Measurements from ENCODE around the gene SUSD3. TPM values are rescaled to one million over a fixed set of nuclear protein-coding genes. Genes with fewer than 3 reads are reported as not detected.

SUSD3 gene
- total and polyA plus RNA-seq, 2 of the 4 experiments (the other 2 are of a cell fraction), result 0.54 to 1.5 TPM

GRCh38 chr9:93028448-93029006, 30.0 kb upstream of the SUSD3 start:
- dilution Hi-C loops (cut with HindIII; ENCODE audit: low sequenced_read_pairs, unreplicated experiment), result no loop called here

More at GRCh38 chr9:93028448-93029006, 30.0 kb upstream of the SUSD3 start:
- Histone ChIP-seq H3K18ac (ENCODE audit: low read depth, low read length) (no peak overlapping the region), H2AK5ac (ENCODE audit: low read depth, low read length) (no peak overlapping the region), H3K4ac (ENCODE audit: low read depth, low read length) (no peak overlapping the region), H3K4me3 (ENCODE audit: insufficient read depth, low read depth, low read length) (no peak overlapping the region), H2BK5ac (ENCODE audit: low read depth, low read length, poor library complexity, severe bottlenecking) (no peak overlapping the region), H3K14ac (replicated peaks; ENCODE audit: low read depth, low read length) (no peak overlapping the region), H4K8ac (ENCODE audit: low read depth in 2 of 2, low read length in 2 of 2) (no peak overlapping the region), H2AK9ac (replicated peaks; ENCODE audit: low read depth, low read length, poor library complexity) (no peak overlapping the region), H3K79me1 (ENCODE audit: low read depth in 1 of 2, low read length in 2 of 2) (no peaks in the 10 kb centered on the region), H2BK15ac (ENCODE audit: low read depth, low read length) (no peak overlapping the region), H3K9ac (ENCODE audit: low read depth, low read length) (no peak overlapping the region), H3K56ac (ENCODE audit: extremely low read depth, insufficient read depth, low read length) (no peak overlapping the region), H3K27ac (ENCODE audit: insufficient read depth, low read length) (no peak overlapping the region), H4K91ac (ENCODE audit: insufficient read depth, low read depth, low read length) (no peak overlapping the region), H3K9me3 (ENCODE audit: control insufficient read depth, insufficient read depth, low read length) (no peaks in the 10 kb centered on the region), H2AFZ (replicated peaks; ENCODE audit: low read length, poor library complexity) (no peak overlapping the region), H2BK20ac (ENCODE audit: low read depth, low read length) (no peak overlapping the region), H4K5ac (ENCODE audit: low read depth, low read length) (no peak overlapping the region), H4K20me1 (ENCODE audit: insufficient read depth, low read length) (no peaks in the 10 kb centered on the region), H3K27me3 (ENCODE audit: control insufficient read depth, insufficient read depth, low read length) (peaks cover 17% of the 10 kb centered on the region), H3K9me1 (ENCODE audit: insufficient read depth, low read length) (no peaks in the 10 kb centered on the region), H3K36me3 (ENCODE audit: control insufficient read depth, insufficient read depth, low read length) (no peaks in the 10 kb centered on the region), H3K23ac (ENCODE audit: low read depth, low read length) (no peak overlapping the region), H3K4me1 (ENCODE audit: control insufficient read depth, insufficient read depth, low read length) (no peaks in the 10 kb centered on the region), H3K4me2 (ENCODE audit: low read depth, low read length) (no peak overlapping the region), H2BK120ac (ENCODE audit: low read depth, low read length) (no peak overlapping the region)
- in situ Hi-C loops (cut with MboI; ENCODE audit: low sequenced_read_pairs) (no loop called here), intact Hi-C loops (cut with micrococcal nuclease) (no loop called here)
- no peak for TF ChIP-seq MAZ (IDR thresholded peaks at IDR 0.05; ENCODE audit: borderline replicate concordance, low read depth, low read length)
- TF ChIP-seq CTCF (conservative IDR thresholded peaks at IDR 0.05; ENCODE audit: low read depth, low read length), result no peak
- TF ChIP-seq NFE2L2 (IDR thresholded peaks at IDR 0.05; ENCODE audit: low read depth, low read length), result no peak
- TF ChIP-seq POLR2A (IDR thresholded peaks at IDR 0.05; ENCODE audit: low read depth, low read length), result no peak
- no peak for TF ChIP-seq RAD21 (IDR thresholded peaks at IDR 0.05; ENCODE audit: low read length)
- TF ChIP-seq MXI1 (IDR thresholded peaks at IDR 0.05; ENCODE audit: borderline replicate concordance, low read depth, low read length), result no peak
- TF ChIP-seq USF2 (IDR thresholded peaks at IDR 0.05; ENCODE audit: low read depth, low read length), result no peak
- no peak for TF ChIP-seq RCOR1 (IDR thresholded peaks at IDR 0.05; ENCODE audit: insufficient replicate concordance, low read length)
- TF ChIP-seq, protein P1, sequence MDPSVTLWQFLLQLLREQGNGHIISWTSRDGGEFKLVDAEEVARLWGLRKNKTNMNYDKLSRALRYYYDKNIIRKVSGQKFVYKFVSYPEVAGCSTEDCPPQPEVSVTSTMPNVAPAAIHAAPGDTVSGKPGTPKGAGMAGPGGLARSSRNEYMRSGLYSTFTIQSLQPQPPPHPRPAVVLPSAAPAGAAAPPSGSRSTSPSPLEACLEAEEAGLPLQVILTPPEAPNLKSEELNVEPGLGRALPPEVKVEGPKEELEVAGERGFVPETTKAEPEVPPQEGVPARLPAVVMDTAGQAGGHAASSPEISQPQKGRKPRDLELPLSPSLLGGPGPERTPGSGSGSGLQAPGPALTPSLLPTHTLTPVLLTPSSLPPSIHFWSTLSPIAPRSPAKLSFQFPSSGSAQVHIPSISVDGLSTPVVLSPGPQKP (IDR thresholded peaks at IDR 0.05; ENCODE audit: borderline replicate concordance, low read depth, low read length), result no peak
- no peak for TF ChIP-seq CHD1 (IDR thresholded peaks at IDR 0.05; ENCODE audit: low read depth, low read length)
- TF ChIP-seq SMC3 (IDR thresholded peaks at IDR 0.05; ENCODE audit: low read depth, low read length), result no peak
- TF ChIP-seq CEBPB (IDR thresholded peaks at IDR 0.05; ENCODE audit: low read depth, low read length), result no peak
- no peak for TF ChIP-seq RFX5 (IDR thresholded peaks at IDR 0.05; ENCODE audit: low read depth, low read length)
- TF ChIP-seq BHLHE40 (IDR thresholded peaks at IDR 0.05; ENCODE audit: low read depth, low read length), result no peak
- no peak for TF ChIP-seq MAFK (IDR thresholded peaks at IDR 0.05; ENCODE audit: low read depth, low read length)
- TF ChIP-seq FOS (IDR thresholded peaks at IDR 0.05; ENCODE audit: low read depth, low read length), result no peak
- ChIA-PET POLR2A (ENCODE audit: unreplicated experiment) (no interaction called here), CTCF (interaction anchor here (0.7 kb wide), 1 partner anchor 8 kb away, joined by 3 read pairs; no protein-coding TSS in a partner anchor)
- BruUV-seq (replicated peaks), result no TSS peak
- no peak for DNase-seq
- no peak for ATAC-seq (ENCODE audit: low read depth)
- no CpG with 5 or more reads among the region's 6 CpGs for whole genome bisulfite sequencing, 2 experiments (ENCODE audit: extremely low coverage in 2 of 2, insufficient read length in 1 of 2)
